ENCODE results near the gene RAB3A. TPM values are rescaled to one million over a fixed set of nuclear protein-coding genes. Genes with fewer than 3 reads are reported as not detected.
A peak's percentile ranks its signal among the peaks of the same experiment; 100 is the strongest.

Gene RAB3A
- total RNA-seq, 1 donor from 2014 or later, result 6.7 TPM

DNA sequence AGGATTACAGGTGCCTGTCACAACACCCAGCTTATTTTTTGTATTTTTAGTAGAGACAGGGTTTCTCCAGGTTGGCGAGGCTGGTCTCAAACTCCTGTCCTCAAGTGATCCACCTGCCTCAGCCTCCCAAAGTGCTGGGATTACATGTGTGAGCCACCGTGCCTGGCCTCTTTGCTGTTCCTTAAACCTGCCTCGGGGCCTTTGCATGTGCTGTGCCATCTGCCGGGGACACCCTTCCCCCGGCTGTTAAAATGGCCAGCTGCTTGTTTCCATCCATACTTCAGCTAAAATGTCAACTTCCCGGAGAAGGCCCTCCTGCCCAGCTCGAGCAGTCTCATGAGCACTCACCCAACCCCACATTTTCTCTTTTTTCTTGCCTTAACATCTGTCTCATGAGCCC lies 41.5 kb upstream of the RAB3A start:
- H3K9me3 Mint-ChIP-seq, result no peaks in the 10 kb centered on the region
- no peak for DNase-seq (ENCODE audit: low spot score in 2 of 2, unreplicated experiment in 2 of 2)
- H3K27me3 Mint-ChIP-seq (ENCODE audit: low read depth), result peaks cover 12% of the 10 kb centered on the region
- no peak overlapping the region for H3K27ac Mint-ChIP-seq
- no peaks in the 10 kb centered on the region for H3K36me3 Mint-ChIP-seq
- TF ChIP-seq, protein P1, sequence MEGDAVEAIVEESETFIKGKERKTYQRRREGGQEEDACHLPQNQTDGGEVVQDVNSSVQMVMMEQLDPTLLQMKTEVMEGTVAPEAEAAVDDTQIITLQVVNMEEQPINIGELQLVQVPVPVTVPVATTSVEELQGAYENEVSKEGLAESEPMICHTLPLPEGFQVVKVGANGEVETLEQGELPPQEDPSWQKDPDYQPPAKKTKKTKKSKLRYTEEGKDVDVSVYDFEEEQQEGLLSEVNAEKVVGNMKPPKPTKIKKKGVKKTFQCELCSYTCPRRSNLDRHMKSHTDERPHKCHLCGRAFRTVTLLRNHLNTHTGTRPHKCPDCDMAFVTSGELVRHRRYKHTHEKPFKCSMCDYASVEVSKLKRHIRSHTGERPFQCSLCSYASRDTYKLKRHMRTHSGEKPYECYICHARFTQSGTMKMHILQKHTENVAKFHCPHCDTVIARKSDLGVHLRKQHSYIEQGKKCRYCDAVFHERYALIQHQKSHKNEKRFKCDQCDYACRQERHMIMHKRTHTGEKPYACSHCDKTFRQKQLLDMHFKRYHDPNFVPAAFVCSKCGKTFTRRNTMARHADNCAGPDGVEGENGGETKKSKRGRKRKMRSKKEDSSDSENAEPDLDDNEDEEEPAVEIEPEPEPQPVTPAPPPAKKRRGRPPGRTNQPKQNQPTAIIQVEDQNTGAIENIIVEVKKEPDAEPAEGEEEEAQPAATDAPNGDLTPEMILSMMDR (IDR thresholded peaks at IDR 0.05; ENCODE audit: unreplicated experiment), result no peak
- H3K4me3 Mint-ChIP-seq, result no peak overlapping the region
- peaks cover 1% of the 10 kb centered on the region for H3K4me1 Mint-ChIP-seq

DNA sequence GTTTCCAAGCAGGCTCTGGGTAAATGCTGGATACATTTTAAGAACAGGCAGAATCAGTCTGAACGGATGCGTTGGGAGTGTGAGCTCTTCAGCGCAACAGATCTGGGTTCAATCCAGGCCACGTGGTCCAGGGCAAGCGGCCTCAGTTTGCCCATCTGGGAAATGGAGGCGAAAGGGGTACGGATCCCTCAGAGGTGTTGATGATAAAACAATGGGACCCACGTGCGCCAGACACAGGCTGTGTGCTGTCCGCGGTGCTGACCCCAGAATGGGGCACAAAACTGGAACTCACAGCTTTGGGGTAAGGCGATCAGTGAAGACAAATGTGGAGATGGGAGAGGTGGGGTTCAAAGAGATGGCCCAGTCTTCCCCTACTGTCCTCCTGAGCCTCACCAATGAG lies 35.5 kb upstream of the RAB3A start:
- no peak overlapping the region for H3K4me3 Mint-ChIP-seq
- no peak for DNase-seq (ENCODE audit: low spot score in 2 of 2, unreplicated experiment in 2 of 2)
- H3K27ac Mint-ChIP-seq, result no peak overlapping the region
- no peaks in the 10 kb centered on the region for H3K36me3 Mint-ChIP-seq
- H3K27me3 Mint-ChIP-seq (ENCODE audit: low read depth), result peaks cover 43% of the 10 kb centered on the region
- H3K9me3 Mint-ChIP-seq, result no peaks in the 10 kb centered on the region
- TF ChIP-seq, protein P1 (IDR thresholded peaks at IDR 0.05; ENCODE audit: unreplicated experiment), result no peak
- H3K4me1 Mint-ChIP-seq, result no peaks in the 10 kb centered on the region

DNA sequence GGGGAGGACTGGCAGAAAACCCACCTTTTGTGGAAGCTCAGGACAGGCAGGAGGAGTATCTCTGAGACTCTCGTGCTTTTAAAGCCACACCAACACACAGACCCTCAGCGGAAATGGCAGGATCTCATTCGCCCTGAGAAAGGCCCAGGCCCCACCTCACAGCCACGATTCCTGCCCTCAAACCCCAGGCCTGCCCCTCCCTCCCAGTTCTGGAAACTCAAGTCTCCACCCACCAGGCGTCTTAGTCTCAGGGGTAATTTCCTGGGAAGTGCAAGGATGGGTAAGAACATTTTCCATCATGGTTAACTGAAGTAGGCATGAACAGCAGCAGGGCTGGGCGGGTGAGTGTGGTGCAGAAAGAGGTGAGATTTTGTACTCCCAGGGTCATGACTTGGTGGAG lies 30.4 kb upstream of the RAB3A start:
- Mint-ChIP-seq H3K4me3 (no peak overlapping the region), H3K27ac (no peak overlapping the region), H3K36me3 (no peaks in the 10 kb centered on the region), H3K27me3 (ENCODE audit: low read depth) (peaks cover 63% of the 10 kb centered on the region), H3K4me1 (peaks cover 6% of the 10 kb centered on the region), H3K9me3 (peaks cover 6% of the 10 kb centered on the region)
- TF ChIP-seq, protein P1 (IDR thresholded peaks at IDR 0.05; ENCODE audit: unreplicated experiment), result no peak
- no peak for DNase-seq (ENCODE audit: low spot score in 2 of 2, unreplicated experiment in 2 of 2)

DNA sequence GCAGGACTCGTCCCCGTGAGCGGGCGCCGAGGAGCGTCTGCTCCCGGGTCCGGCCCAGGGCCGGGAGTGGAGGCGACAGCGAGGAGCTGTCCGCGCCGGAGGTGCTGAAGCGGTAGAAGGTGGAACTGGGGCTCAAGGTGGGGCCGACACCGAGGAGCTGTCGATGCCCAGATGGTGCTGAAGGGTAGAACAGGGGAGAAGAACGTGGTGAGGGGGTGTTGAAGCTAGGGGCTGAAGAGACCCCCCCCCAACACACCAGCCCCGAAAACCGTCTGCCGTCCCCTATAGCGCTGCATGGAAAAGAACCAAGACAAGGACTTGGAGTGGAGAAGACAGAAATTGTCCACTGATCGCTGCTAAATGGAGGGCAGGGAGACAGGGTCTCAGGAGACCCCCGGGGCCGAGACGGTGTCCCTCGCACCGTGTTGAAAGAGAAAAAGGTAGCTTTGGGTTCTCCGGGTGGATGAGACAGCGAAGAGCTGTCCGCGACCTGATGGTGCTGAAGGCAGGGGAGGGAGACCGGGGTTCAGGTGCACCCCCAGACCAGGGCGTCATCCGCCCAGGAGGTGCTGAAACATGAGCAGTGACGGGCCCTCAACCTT lies 29.5 kb upstream of the RAB3A start:
- Mint-ChIP-seq H3K27me3 (ENCODE audit: low read depth) (peaks cover 62% of the 10 kb centered on the region), H3K4me1 (peaks cover 6% of the 10 kb centered on the region), H3K36me3 (no peaks in the 10 kb centered on the region), H3K9me3 (peaks cover 6% of the 10 kb centered on the region), H3K4me3 (no peak overlapping the region), H3K27ac (no peak overlapping the region)
- DNase-seq (ENCODE audit: low spot score in 2 of 2, unreplicated experiment in 2 of 2), result peak; percentile 63 to 87
- TF ChIP-seq, protein P1 (IDR thresholded peaks at IDR 0.05; ENCODE audit: unreplicated experiment), result no peak

DNA sequence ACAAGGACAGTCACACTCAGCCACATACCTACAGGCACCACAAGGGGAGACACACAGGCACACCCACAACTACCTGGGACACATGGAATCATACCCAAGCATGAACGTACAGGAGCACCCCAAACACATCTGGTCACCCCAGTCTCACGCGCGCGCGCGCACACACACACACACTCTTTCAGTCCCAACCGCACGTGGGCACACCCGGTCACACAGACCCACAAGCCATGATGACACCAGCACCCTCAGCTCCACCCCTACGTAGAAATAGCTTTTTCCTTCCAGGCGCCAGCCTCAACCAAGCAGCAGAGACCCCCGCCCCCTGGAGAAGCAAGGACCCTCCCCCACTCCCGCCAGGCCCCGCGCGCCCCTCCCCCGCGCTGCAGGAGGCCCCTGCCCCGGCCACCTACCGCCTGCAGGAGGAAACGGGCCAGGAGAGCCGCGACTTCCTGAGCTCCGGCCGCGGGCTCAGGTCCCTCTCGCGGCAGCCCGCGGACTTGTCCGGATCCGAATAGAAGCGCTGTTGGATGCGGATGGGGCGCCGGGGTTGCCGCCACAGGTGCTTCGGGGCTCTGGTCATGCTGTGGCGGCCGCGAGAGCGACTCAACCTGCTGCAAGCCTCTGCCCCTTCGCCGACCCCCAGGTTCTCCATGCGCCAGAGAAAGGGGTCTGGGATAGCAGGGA lies 28.8 kb upstream of the RAB3A start:
- Mint-ChIP-seq H3K4me1 (peaks cover 6% of the 10 kb centered on the region), H3K27ac (no peak overlapping the region), H3K4me3 (peak overlapping the region; percentile 34), H3K36me3 (no peaks in the 10 kb centered on the region), H3K9me3 (peaks cover 6% of the 10 kb centered on the region), H3K27me3 (ENCODE audit: low read depth) (peaks cover 66% of the 10 kb centered on the region)
- TF ChIP-seq, protein P1 (IDR thresholded peaks at IDR 0.05; ENCODE audit: unreplicated experiment), result no peak
- no peak for DNase-seq (ENCODE audit: low spot score in 2 of 2, unreplicated experiment in 2 of 2)

Data from mesothelial cell of epicardium (in vitro differentiated cells).